ENCODE measurements around the gene AGBL1.

- TF ChIP-seq CTCF (conservative IDR thresholded peaks at IDR 0.05; ENCODE audit: low read depth, low read length), result no peak
- TF ChIP-seq EZH2 (IDR thresholded peaks at IDR 0.05; ENCODE audit: borderline replicate concordance, low read depth, low read length, poor library complexity, severe bottlenecking), result no peak
Measured at GRCh38 chr15:86064326-86064725, 15.3 kb upstream of the AGBL1 start.
